HS-5 (cell line): Measurements from ENCODE around the gene GUCY1B1.

Experiments
- DNase-seq: peaks from one replicate; pipeline ENCODE4 v3.0.0-alpha.2; 2012; ENCODE audit warnings: low read depth

GUCY1B1 gene

GRCh38 chr4:155800685-155801343 lies 42.0 kb downstream of the GUCY1B1 start:
- DNase-seq: no peak

- DNase-seq: no peak
Observed at GRCh38 chr4:155802190-155802959, 43.6 kb downstream of the GUCY1B1 start.

GRCh38 chr4:155805016-155805415 lies 46.2 kb downstream of the GUCY1B1 start:
- DNase-seq: no peak

GRCh38 chr4:155807021-155807420 lies 48.2 kb downstream of the GUCY1B1 start:
- DNase-seq: no peak

GRCh38 chr4:155809835-155810234 lies 51.0 kb downstream of the GUCY1B1 start:
- DNase-seq: peak; percentile 71

GRCh38 chr4:155811083-155811482 lies 52.3 kb downstream of the GUCY1B1 start:
- DNase-seq: no peak

- no peak for DNase-seq
Observed at GRCh38 chr4:155818639-155819038, 59.8 kb downstream of the GUCY1B1 start.

- DNase-seq: no peak
Observed at GRCh38 chr4:155819066-155819465, 60.2 kb downstream of the GUCY1B1 start.

- DNase-seq: no peak
Observed at GRCh38 chr4:155820887-155821518, 62.2 kb downstream of the GUCY1B1 start.

- no peak for DNase-seq
Observed at GRCh38 chr4:155822572-155822971, 63.8 kb downstream of the GUCY1B1 start.

GRCh38 chr4:155828628-155829027 lies 69.8 kb downstream of the GUCY1B1 start:
- DNase-seq: no peak

- no peak for DNase-seq
Observed at GRCh38 chr4:155832664-155833063, 73.8 kb downstream of the GUCY1B1 start.

GRCh38 chr4:155837203-155837796 lies 78.5 kb downstream of the GUCY1B1 start:
- DNase-seq: no peak

- no peak for DNase-seq
Observed at GRCh38 chr4:155842080-155842479, 83.3 kb downstream of the GUCY1B1 start.

- no peak for DNase-seq
Observed at GRCh38 chr4:155846929-155847328, 88.1 kb downstream of the GUCY1B1 start.

GRCh38 chr4:155849042-155849441 lies 90.2 kb downstream of the GUCY1B1 start:
- no peak for DNase-seq

- DNase-seq: no peak
Observed at GRCh38 chr4:155853189-155853588, 94.4 kb downstream of the GUCY1B1 start.

- no peak for DNase-seq
Observed at GRCh38 chr4:155854582-155855226, 95.9 kb downstream of the GUCY1B1 start.

- no peak for DNase-seq
Observed at GRCh38 chr4:155855897-155856296, 97.1 kb downstream of the GUCY1B1 start.
